HK-2 (cell line): ENCODE data around the gene LRRC71.

Experiments
- DNase-seq: peaks from one replicate; pipeline ENCODE4 v3.0.0-alpha.2; 2018; ENCODE audit not compliant: unreplicated experiment

The LRRC71 gene

GRCh38 chr1:156920233-156921052 lies at the start of gene LRRC71:
Gene LRRC71, plus strand, starts transcription at chr1:156920632. Its CDS starts 172 bp downstream, at chr1:156920804.
- peak; percentile 82 for DNase-seq

- DNase-seq: no peak
These were observed 46.8 kb upstream of the LRRC71 start for GRCh38 chr1:156873659-156874058.

DNA sequence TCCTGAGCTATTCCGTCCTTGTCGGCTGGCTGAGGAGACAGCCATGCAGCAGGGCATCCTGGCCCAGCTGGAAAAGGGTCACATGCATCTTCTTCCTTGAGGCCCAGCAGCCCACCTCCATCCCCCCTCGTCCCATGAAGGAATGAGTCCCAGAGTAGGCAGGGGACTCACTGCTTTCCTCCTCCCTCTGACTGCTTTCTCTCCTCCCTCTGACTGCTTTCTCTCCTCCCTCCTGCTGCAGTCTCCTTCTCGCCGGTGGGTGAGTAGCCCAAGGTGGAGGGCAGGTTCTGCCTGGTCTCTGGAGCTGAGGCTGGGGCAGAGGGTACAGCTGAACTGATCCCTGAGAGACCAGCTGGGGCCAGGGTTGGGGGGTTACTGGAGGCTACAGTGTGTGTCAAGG lies 46.3 kb upstream of the LRRC71 start:
- DNase-seq: no peak

DNA sequence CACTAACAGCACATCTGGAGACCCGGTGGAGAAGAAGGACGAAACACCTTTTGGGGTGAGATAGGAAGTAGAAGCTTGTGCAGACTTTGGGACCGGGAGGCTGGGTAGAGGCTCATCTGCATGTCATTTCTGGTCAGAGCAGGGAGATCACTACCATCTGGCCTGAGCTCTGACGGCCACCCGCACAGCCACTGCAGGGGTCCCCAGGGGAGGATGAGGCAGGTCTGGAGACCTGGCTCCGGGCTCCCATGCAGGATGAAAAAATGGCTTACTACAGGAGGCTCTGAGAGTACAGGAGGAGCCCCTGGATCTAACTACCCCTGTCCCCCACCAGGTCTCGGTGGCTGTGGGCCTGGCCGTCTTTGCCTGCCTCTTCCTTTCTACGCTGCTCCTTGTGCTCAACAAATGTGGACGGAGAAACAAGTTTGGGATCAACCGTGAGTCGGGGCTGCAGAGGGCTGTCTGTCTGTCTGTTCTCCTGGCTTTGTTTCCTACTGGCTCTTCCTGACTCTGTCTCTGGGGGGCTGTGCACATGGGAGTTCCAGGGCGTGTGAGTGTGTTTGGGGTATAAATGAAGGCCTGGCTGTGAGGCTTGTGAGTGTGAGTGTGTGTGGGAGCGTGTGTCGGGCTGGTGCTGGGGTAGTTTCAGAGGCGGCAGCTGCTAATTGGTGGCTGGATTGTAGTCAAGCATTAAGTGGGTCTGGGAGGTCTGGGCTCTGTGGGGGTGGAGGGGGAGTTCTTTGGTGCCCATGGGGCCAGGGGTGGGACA lies 45.7 kb upstream of the LRRC71 start:
- no peak for DNase-seq

GRCh38 chr1:156875341-156875615 lies 45.2 kb upstream of the LRRC71 start:
- DNase-seq: no peak

DNA sequence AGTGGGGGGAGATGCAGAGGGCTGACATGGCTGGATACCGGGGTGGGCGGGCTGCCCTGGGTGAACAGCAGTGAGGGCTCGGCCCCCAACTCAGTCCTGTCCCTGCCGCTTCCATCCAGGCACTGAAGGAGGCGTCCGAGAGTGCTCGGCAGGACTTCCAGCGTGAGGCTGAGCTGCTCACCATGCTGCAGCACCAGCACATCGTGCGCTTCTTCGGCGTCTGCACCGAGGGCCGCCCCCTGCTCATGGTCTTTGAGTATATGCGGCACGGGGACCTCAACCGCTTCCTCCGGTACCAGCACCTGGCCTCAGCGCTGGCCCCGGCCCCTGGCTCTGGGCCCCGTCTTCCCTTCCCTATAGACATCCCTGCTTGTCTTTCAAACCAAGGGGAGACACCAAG lies 44.2 kb upstream of the LRRC71 start:
- DNase-seq: no peak

- no peak for DNase-seq
These were observed 42.8 kb upstream of the LRRC71 start for GRCh38 chr1:156877433-156878170.

DNA sequence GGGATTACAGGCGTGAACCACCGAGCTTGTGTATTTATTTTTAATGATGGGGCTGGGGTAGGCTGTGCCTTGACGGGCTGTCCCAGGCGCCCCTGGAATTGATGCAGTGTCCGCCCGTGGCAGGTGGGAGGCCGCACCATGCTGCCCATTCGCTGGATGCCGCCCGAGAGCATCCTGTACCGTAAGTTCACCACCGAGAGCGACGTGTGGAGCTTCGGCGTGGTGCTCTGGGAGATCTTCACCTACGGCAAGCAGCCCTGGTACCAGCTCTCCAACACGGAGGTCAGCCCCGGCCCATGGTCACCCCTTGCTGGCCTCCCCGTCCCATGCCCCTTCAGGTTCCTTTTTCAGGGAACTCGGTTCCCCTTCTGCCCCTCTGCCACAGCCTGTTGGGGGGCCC lies 40.6 kb upstream of the LRRC71 start:
- no peak for DNase-seq

- no peak for DNase-seq
These were observed 40.0 kb upstream of the LRRC71 start for GRCh38 chr1:156880473-156880872.

- no peak for DNase-seq
These were observed 39.3 kb upstream of the LRRC71 start for GRCh38 chr1:156881101-156881500.

GRCh38 chr1:156881663-156882062 lies 38.8 kb upstream of the LRRC71 start:
- no peak for DNase-seq

- no peak for DNase-seq
These were observed 37.9 kb upstream of the LRRC71 start for GRCh38 chr1:156882543-156882942.

DNA sequence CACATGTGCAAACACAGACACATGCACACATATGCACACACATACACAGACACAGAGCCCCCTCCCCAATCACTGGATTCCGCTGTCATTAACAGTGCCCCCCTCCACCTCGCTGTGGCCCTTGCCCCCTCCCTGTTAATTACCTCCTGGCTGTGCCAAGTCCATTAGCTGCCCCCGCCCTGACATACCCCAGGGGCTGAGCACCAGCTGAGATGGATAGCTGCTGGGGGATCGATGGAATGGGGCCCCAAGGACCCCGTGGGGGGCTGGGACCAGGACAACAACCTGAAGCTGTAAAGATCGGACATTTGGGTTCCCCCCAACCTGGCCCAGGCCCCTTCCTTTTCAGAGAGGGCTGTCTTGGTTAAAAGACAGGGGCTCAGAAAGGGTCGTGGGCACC lies 36.5 kb upstream of the LRRC71 start:
- DNase-seq: no peak

GRCh38 chr1:156884560-156885184 lies 35.8 kb upstream of the LRRC71 start:
- DNase-seq: no peak

DNA sequence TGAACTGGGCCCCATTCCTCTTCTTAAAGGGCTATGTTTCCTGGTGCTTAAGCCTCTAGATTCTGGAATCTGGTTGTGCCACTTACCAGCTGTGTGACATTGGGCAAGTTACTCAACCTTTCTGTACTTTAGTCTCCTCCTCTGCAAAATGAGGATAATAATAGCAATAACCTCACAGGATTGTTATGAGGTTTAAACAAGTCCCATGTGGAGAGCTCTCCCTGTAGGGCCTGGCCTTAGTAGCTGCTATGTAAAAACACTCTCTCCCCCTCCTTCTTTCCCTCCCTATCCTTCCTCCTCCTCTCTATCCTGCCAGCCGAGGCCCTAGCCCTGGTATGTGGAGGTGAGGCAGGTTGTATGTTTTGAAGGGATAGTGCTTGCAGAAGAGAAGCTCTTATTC lies 35.1 kb upstream of the LRRC71 start:
- DNase-seq: no peak

DNA sequence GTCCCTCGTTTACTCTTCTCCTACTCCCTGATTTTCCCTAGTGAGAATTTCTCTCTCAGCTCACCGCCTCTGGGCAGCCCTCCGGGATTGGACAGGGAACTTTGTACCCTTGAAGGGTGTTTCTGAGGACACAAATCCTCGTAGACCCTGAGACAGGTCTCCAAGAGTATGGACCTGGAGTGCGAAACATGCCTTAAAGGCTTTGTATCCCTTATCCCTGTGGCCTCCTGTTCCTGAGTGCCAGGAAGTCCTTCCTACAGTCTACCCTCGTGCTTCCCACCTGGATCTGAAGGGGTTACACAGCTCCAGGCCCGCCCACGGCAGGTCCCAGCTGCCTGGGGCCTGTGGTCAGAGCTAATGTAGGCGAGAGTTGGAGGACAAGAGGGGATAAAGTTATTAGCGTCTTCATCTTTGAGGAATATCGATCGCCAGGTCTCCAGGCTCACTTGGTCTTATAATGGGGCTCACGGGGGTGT lies 34.5 kb upstream of the LRRC71 start:
- DNase-seq: no peak

DNA sequence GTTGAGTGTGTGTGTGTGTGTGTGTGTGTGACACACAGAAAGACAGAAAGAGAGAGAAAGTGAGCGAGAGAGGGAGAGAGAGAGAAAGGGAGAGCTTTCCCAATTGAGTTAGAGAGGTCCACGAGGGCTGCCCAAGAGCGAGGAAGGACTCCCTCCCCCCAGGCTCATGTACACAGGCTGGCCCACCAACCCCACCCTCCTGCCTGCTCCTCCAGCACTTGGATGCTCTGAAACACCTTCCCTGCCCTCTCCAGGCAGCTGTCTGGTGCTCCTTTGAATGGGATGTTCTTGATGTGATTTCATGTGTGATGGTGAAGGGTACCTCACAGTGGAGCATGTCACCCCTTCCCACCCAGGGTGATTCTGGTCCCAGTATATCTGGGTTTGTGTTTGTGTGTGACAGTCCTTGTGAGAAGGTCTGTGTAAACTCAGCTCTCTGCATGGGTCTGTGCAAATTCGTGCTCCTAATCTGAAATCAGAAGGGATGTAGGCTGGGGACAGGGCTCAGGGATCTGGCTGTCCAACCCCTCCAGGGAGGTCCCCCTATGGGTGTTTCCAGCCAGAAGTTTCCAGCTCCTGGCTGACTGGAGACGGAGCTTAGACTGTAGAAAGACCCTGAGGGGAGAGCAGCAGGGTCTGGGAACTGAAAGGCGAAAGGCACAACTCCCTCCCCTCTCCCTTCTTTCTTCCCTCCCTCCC lies 33.7 kb upstream of the LRRC71 start:
- DNase-seq: no peak

GRCh38 chr1:156887317-156887716 lies 33.1 kb upstream of the LRRC71 start:
- no peak for DNase-seq

DNA sequence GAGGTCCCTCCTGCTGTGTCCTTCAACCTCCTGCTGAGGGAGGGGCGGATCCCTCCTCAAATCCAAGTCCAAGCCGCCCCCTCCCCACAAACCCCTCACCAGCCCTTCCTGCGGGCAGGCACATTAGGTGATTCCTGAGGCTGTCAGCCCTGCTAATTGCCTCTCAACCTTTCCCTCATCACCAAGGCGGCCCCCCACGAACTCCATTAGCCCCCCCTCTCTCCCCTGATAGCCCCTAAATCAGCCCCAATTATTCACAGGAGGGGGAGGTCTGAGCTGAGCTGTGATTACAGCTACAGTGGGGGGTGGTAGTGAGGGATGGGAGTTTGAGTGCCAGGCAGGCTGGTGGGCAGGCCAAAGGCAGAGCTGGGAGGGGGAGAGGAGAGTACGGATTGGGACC lies 32.7 kb upstream of the LRRC71 start:
- DNase-seq: no peak

- DNase-seq: peak; percentile 75
These were observed 30.4 kb upstream of the LRRC71 start for GRCh38 chr1:156889802-156890580.
